Gastrocnemius medialis (tissue), 4 donors: Measurements from ENCODE around the gene NAXD.

ENCODE experiments used
- POLR2A ChIP-seq, 2 donors: fragments of 450-650 bp; IDR thresholded peaks; one replicate each; pipeline ENCODE4 v1.6.1; 2017; ENCODE audit warnings: antibody characterized with exemption in 2 of 2, mild to moderate bottlenecking in 2 of 2, moderate library complexity in 2 of 2
- TF ChIP-seq, protein P1 (sequence below), 5 experiments: fragments of 450-650 bp in 3 of 5; fragments of 200-600 bp in 2 of 5; sonication (generic) in 2 of 5; IDR thresholded peaks in 4 of 5; conservative IDR thresholded peaks in 1 of 5; 1 replicate in 4 of 5; 2 replicates in 1 of 5; pipeline ENCODE4 v1.5.1; 2016 to 2019; ENCODE audit warnings: antibody characterized with exemption in 5 of 5, mild to moderate bottlenecking in 3 of 5, moderate library complexity in 3 of 5

DNA sequence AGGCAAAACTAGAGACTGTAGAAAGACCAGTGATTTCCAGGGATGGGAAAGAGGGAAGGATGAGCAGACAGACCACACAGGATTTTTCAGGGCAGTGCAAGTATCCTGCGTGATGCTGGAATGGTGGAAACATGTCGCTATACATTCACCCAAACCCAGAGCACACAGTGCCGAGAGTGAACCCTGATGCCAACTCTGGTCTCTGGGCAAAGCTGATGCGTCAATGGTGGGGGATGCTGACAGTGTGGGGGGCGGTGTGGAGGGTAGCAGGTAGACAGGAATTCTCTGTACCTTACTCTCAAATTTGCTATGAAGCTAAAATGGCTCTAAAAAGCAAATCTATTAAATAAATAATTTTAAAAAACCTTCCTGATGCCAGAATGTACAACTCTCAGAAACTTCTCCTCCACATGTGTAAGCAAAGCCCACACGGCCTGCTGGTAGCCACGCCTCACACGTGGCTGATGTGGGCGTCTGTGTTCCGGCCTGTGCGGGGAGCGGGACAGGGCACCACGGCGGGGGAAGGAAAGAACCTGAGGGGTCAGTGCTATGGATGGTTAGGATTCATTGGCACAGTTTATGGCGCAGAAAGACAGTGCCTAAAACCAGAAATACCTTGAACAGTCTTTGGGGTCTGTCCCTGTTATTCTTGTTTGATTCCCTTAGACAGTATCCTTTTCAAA, 66.7 kb downstream of the NAXD start:
- TF ChIP-seq, protein P1, sequence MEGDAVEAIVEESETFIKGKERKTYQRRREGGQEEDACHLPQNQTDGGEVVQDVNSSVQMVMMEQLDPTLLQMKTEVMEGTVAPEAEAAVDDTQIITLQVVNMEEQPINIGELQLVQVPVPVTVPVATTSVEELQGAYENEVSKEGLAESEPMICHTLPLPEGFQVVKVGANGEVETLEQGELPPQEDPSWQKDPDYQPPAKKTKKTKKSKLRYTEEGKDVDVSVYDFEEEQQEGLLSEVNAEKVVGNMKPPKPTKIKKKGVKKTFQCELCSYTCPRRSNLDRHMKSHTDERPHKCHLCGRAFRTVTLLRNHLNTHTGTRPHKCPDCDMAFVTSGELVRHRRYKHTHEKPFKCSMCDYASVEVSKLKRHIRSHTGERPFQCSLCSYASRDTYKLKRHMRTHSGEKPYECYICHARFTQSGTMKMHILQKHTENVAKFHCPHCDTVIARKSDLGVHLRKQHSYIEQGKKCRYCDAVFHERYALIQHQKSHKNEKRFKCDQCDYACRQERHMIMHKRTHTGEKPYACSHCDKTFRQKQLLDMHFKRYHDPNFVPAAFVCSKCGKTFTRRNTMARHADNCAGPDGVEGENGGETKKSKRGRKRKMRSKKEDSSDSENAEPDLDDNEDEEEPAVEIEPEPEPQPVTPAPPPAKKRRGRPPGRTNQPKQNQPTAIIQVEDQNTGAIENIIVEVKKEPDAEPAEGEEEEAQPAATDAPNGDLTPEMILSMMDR (IDR thresholded peaks at IDR 0.05 in 4 of 5, conservative IDR thresholded peaks at IDR 0.05 in 1 of 5): no peak
- TF ChIP-seq POLR2A (IDR thresholded peaks at IDR 0.05): no peak
